Gastroesophageal sphincter (tissue), 3 donors: Measurements from ENCODE around the gene SH3PXD2B.

ENCODE experiments used
- EP300 ChIP-seq: sonication (generic); formaldehyde crosslinking; IDR thresholded peaks from one replicate; pipeline ENCODE4 v1.6.1; 2017; ENCODE audit warnings: antibody characterized with exemption, mild to moderate bottlenecking
- TF ChIP-seq, protein P1 (sequence below), 4 experiments: fragments of 200-600 bp in 2 of 4; fragments of 450-650 bp in 2 of 4; sonication (generic) in 1 of 4; IDR thresholded peaks; one replicate each; pipeline ENCODE4 v1.5.1; 2017 to 2019; ENCODE audit warnings: antibody characterized with exemption in 4 of 4, mild to moderate bottlenecking in 2 of 4, moderate library complexity in 2 of 4

DNA sequence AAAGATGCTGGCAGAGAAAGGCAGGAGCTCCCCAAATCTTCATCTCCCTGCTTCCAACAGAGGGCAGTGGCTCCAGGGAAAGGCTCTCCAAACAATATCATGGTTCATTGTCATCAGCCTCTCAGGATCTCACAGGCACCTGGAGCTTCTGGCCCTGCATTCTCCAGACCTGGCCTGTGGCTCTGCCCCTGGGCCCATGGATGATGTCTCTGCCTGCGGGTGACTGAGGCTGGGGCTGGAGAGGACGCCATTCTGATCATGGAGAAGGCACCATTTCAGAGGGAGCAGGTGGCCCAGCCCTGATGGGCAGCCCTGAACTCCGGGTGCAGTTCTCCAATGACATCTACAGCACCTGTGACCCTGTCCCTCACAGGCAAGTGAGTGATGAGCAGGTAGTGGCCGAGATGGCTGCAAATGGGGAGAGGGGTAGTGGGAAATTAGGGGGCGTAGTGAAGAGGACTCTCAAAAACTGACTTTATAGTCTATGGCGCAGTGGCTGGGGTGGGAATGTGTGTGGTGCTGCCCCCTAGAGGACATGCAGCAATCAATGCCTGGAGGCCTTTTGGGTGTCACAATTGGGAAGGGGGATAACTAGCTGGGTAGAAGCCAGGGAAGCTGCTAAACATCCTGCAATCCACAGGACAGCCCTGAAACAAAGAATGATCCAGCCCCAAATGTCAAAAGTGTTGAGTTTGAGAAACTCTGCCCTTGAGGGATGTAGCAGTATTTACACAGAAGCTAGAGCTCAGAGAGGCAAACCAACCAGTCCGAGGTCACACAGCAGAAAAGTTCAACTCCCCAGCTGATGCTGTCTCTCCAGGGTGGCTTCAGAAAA is 3.2 kb downstream of the SH3PXD2B start:
- TF ChIP-seq, protein P1, sequence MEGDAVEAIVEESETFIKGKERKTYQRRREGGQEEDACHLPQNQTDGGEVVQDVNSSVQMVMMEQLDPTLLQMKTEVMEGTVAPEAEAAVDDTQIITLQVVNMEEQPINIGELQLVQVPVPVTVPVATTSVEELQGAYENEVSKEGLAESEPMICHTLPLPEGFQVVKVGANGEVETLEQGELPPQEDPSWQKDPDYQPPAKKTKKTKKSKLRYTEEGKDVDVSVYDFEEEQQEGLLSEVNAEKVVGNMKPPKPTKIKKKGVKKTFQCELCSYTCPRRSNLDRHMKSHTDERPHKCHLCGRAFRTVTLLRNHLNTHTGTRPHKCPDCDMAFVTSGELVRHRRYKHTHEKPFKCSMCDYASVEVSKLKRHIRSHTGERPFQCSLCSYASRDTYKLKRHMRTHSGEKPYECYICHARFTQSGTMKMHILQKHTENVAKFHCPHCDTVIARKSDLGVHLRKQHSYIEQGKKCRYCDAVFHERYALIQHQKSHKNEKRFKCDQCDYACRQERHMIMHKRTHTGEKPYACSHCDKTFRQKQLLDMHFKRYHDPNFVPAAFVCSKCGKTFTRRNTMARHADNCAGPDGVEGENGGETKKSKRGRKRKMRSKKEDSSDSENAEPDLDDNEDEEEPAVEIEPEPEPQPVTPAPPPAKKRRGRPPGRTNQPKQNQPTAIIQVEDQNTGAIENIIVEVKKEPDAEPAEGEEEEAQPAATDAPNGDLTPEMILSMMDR (IDR thresholded peaks at IDR 0.05) = peak; percentile 56 to 72 (median 64)
- TF ChIP-seq EP300 = no peak
